Measurements from ENCODE around the gene P4HTM. TPM values are rescaled to one million over a fixed set of nuclear protein-coding genes. Genes with fewer than 3 reads are reported as not detected.

P4HTM gene
- total and polyA plus RNA-seq, 2 of the 4 experiments (the other 2 are of a cell fraction), result 10.4 to 26.1 TPM

- H2BK5ac ChIP-seq (ENCODE audit: low read depth, low read length, poor library complexity, severe bottlenecking), result no peak overlapping the region
- H3K36me3 ChIP-seq (ENCODE audit: control insufficient read depth, insufficient read depth, low read length), result peaks cover 3% of the 10 kb centered on the region; the same call in 1 of the 2 replicates
- ChIA-PET CTCF (no interaction called here), POLR2A (ENCODE audit: unreplicated experiment) (interaction anchor here (0.5 to 0.6 kb wide), 2 partner anchors 11 to 21 kb away, joined by 3 to 9 read pairs; no protein-coding TSS in a partner anchor)
- WGBS, 2 experiments (ENCODE audit: extremely low coverage in 2 of 2, insufficient read length in 1 of 2), result 90% methylated on average over 2 of the region's 5 CpGs; no CpG with 5 or more reads in 1 of the 2 experiments
- peak overlapping the region; percentile 95; the same call in 1 of the 2 replicates for H3K4me2 ChIP-seq (ENCODE audit: low read depth, low read length)
- H3K4me3 ChIP-seq (ENCODE audit: insufficient read depth, low read depth, low read length), result no peak overlapping the region
- H2BK20ac ChIP-seq (ENCODE audit: low read depth, low read length), result no peak overlapping the region
- no TSS peak for BruUV-seq (replicated peaks)
- no peak overlapping the region for H4K8ac ChIP-seq (ENCODE audit: low read depth in 2 of 2, low read length in 2 of 2)
- no peak overlapping the region for H3K27ac ChIP-seq (ENCODE audit: insufficient read depth, low read length)
- no peak overlapping the region for H2AFZ ChIP-seq (replicated peaks; ENCODE audit: low read length, poor library complexity)
- H4K91ac ChIP-seq (ENCODE audit: insufficient read depth, low read depth, low read length), result no peak overlapping the region
- H4K20me1 ChIP-seq (ENCODE audit: insufficient read depth, low read length), result no peaks in the 10 kb centered on the region; the same call in 1 of the 2 replicates
- H3K23ac ChIP-seq (ENCODE audit: low read depth, low read length), result no peak overlapping the region; the same call in 1 of the 2 replicates
- no peak overlapping the region for H4K5ac ChIP-seq (ENCODE audit: low read depth, low read length)
- no peak overlapping the region for H3K9ac ChIP-seq (ENCODE audit: low read depth, low read length)
- H2AK5ac ChIP-seq (ENCODE audit: low read depth, low read length), result 0 out of 2 replicates have a peak overlapping the region, but pooled peaks have one; percentile 0
- TF ChIP-seq SMC3 (IDR thresholded peaks at IDR 0.05; ENCODE audit: low read depth, low read length) (no peak), ELK1 (IDR thresholded peaks at IDR 0.05; ENCODE audit: borderline replicate concordance, low read depth, low read length) (no peak), RFX5 (IDR thresholded peaks at IDR 0.05; ENCODE audit: low read depth, low read length) (no peak), RCOR1 (IDR thresholded peaks at IDR 0.05; ENCODE audit: insufficient replicate concordance, low read length) (no peak), CHD1 (IDR thresholded peaks at IDR 0.05; ENCODE audit: low read depth, low read length) (no peak), MAFK (IDR thresholded peaks at IDR 0.05; ENCODE audit: low read depth, low read length) (no peak), FOS (IDR thresholded peaks at IDR 0.05; ENCODE audit: low read depth, low read length) (no peak), RAD21 (IDR thresholded peaks at IDR 0.05; ENCODE audit: low read length) (no peak), BHLHE40 (IDR thresholded peaks at IDR 0.05; ENCODE audit: low read depth, low read length) (no peak), CEBPB (IDR thresholded peaks at IDR 0.05; ENCODE audit: low read depth, low read length) (no peak)
- dilution Hi-C loops (cut with HindIII; ENCODE audit: low sequenced_read_pairs, unreplicated experiment) (no loop called here), in situ Hi-C loops (cut with MboI; ENCODE audit: low sequenced_read_pairs) (no loop called here), intact Hi-C loops (cut with micrococcal nuclease) (no loop called here)
- no peak for ATAC-seq (ENCODE audit: low read depth)
- H3K9me1 ChIP-seq (ENCODE audit: insufficient read depth, low read length), result peaks cover 7% of the 10 kb centered on the region
- H3K4ac ChIP-seq (ENCODE audit: low read depth, low read length), result no peak overlapping the region
- H3K4me1 ChIP-seq (ENCODE audit: control insufficient read depth, insufficient read depth, low read length), result peaks cover 14% of the 10 kb centered on the region
- H2BK15ac ChIP-seq (ENCODE audit: low read depth, low read length), result no peak overlapping the region
- H3K79me1 ChIP-seq (ENCODE audit: low read depth in 1 of 2, low read length in 2 of 2), result peaks cover 35 to 52% of the 10 kb centered on the region in 2 experiments
- no peak overlapping the region for H3K56ac ChIP-seq (ENCODE audit: extremely low read depth, insufficient read depth, low read length)
- H3K9me3 ChIP-seq (ENCODE audit: control insufficient read depth, insufficient read depth, low read length), result no peaks in the 10 kb centered on the region
- H3K14ac ChIP-seq (replicated peaks; ENCODE audit: low read depth, low read length), result no peak overlapping the region; the same call in 1 of the 2 replicates
- DNase-seq, result no peak
- H2AK9ac ChIP-seq (replicated peaks; ENCODE audit: low read depth, low read length, poor library complexity), result no peak overlapping the region
- H3K18ac ChIP-seq (ENCODE audit: low read depth, low read length), result no peak overlapping the region
- no peaks in the 10 kb centered on the region for H3K27me3 ChIP-seq (ENCODE audit: control insufficient read depth, insufficient read depth, low read length)
- H2BK120ac ChIP-seq (ENCODE audit: low read depth, low read length), result no peak overlapping the region
These were observed 2.0 kb downstream of the P4HTM start for GRCh38 chr3:48991851-48992545.

All from IMR-90 (cell line).